Measurements from ENCODE around the gene FKBP9. TPM values are rescaled to one million over a fixed set of nuclear protein-coding genes. Genes with fewer than 3 reads are reported as not detected.
"Not testable (repeated sequence)": the region's sequence is repeated elsewhere in the genome, so short reads cannot be mapped to it uniquely, and the experiment has no call there.

FKBP9 gene
- total RNA-seq, 1 experiment from 2014 or later: 155 TPM

- no TSS peak for BruUV-seq (replicated peaks)
- H3K9me3 ChIP-seq (ENCODE audit: insufficient read depth, low read depth): no peaks in the 10 kb centered on the region
Measured at GRCh38 chr7:32914184-32914583, 43.1 kb upstream of the FKBP9 start.

GRCh38 chr7:32915041-32915536 lies 42.2 kb upstream of the FKBP9 start:
- H3K9me3 ChIP-seq (ENCODE audit: insufficient read depth, low read depth): no peaks in the 10 kb centered on the region
- H3K4me1 ChIP-seq (replicated peaks; ENCODE audit: insufficient read depth): no peaks in the 10 kb centered on the region
- BruUV-seq (replicated peaks): no TSS peak
- H3K79me2 ChIP-seq (ENCODE audit: low read depth): no peaks in the 10 kb centered on the region
- H3K36me3 ChIP-seq (ENCODE audit: low read depth): peaks cover 8% of the 10 kb centered on the region; the same call in 1 of the 2 replicates
- intact Hi-C loops (cut with micrococcal nuclease; ENCODE audit: unreplicated experiment): no loop called here
- peaks cover 3% of the 10 kb centered on the region; the same call in 1 of the 2 replicates for H3K9me2 ChIP-seq (ENCODE audit: insufficient read depth)
- no peak overlapping the region for H3K4me3 ChIP-seq
- TF ChIP-seq CTCF (conservative IDR thresholded peaks at IDR 0.05) (no peak), EZH2 (IDR thresholded peaks at IDR 0.05; ENCODE audit: low read depth) (no peak)
- POLR2A ChIA-PET (ENCODE audit: unreplicated experiment): no interaction called here
- CTCF ChIA-PET: no interaction called here
- H3F3A ChIP-seq (ENCODE audit: insufficient read depth, low read depth): peaks cover 2% of the 10 kb centered on the region; the same call in 1 of the 2 replicates
- H4K20me1 ChIP-seq (ENCODE audit: insufficient read depth): no peaks in the 10 kb centered on the region
- H3K27me3 ChIP-seq (ENCODE audit: insufficient read depth, low read depth): no peaks in the 10 kb centered on the region
- DNase-seq: no peak
- no peak overlapping the region for H2AFZ ChIP-seq
- no peak overlapping the region for H3K4me2 ChIP-seq
- no peak overlapping the region for H3K27ac ChIP-seq

More at GRCh38 chr7:32914184-32914583, 43.1 kb upstream of the FKBP9 start:
- H3K79me2 ChIP-seq (ENCODE audit: low read depth): no peaks in the 10 kb centered on the region
- POLR2A ChIA-PET (ENCODE audit: unreplicated experiment): interaction anchor here (0.6 kb wide), 1 partner anchor 22 kb away, joined by 6 read pairs; no protein-coding TSS in a partner anchor
- H4K20me1 ChIP-seq (ENCODE audit: insufficient read depth): no peaks in the 10 kb centered on the region
- H3K4me1 ChIP-seq (replicated peaks; ENCODE audit: insufficient read depth): no peaks in the 10 kb centered on the region
- no peak overlapping the region for H3K4me2 ChIP-seq
- H3K4me3 ChIP-seq: no peak overlapping the region
- H3K27ac ChIP-seq: no peak overlapping the region
- peaks cover 8% of the 10 kb centered on the region; the same call in 1 of the 2 replicates for H3K36me3 ChIP-seq (ENCODE audit: low read depth)
- peaks cover 6% of the 10 kb centered on the region; the same call in 1 of the 2 replicates for H3F3A ChIP-seq (ENCODE audit: insufficient read depth, low read depth)
- intact Hi-C loops (cut with micrococcal nuclease; ENCODE audit: unreplicated experiment): no loop called here
- TF ChIP-seq CTCF (conservative IDR thresholded peaks at IDR 0.05) (no peak), EZH2 (IDR thresholded peaks at IDR 0.05; ENCODE audit: low read depth) (no peak)
- CTCF ChIA-PET: interaction anchor here (0.6 kb wide), 1 partner anchor 27 kb away, joined by 3 read pairs; no protein-coding TSS in a partner anchor
- H3K9me2 ChIP-seq (ENCODE audit: insufficient read depth): peaks cover 3% of the 10 kb centered on the region; the same call in 1 of the 2 replicates
- no peak overlapping the region for H2AFZ ChIP-seq
- DNase-seq: no peak
- no peaks in the 10 kb centered on the region for H3K27me3 ChIP-seq (ENCODE audit: insufficient read depth, low read depth)

- no peak for DNase-seq
- CTCF ChIA-PET: no interaction called here
- Histone ChIP-seq H3K9me3 (ENCODE audit: insufficient read depth, low read depth) (no peaks in the 10 kb centered on the region), H2AFZ (no peak overlapping the region), H3K36me3 (ENCODE audit: low read depth) (peaks cover 8% of the 10 kb centered on the region; the same call in 1 of the 2 replicates), H3K4me1 (replicated peaks; ENCODE audit: insufficient read depth) (no peaks in the 10 kb centered on the region), H3K27ac (no peak overlapping the region), H3K27me3 (ENCODE audit: insufficient read depth, low read depth) (no peaks in the 10 kb centered on the region), H3K9me2 (ENCODE audit: insufficient read depth) (no peaks in the 10 kb centered on the region), H3K4me3 (no peak overlapping the region), H3K79me2 (ENCODE audit: low read depth) (no peaks in the 10 kb centered on the region), H3F3A (ENCODE audit: insufficient read depth, low read depth) (no peaks in the 10 kb centered on the region), H4K20me1 (ENCODE audit: insufficient read depth) (no peaks in the 10 kb centered on the region), H3K4me2 (no peak overlapping the region)
- POLR2A ChIA-PET (ENCODE audit: unreplicated experiment): no interaction called here
- BruUV-seq (replicated peaks): no TSS peak
- no peak for TF ChIP-seq EZH2 (IDR thresholded peaks at IDR 0.05; ENCODE audit: low read depth)
- TF ChIP-seq CTCF (conservative IDR thresholded peaks at IDR 0.05): no peak
- intact Hi-C loops (cut with micrococcal nuclease; ENCODE audit: unreplicated experiment): no loop called here
Measured at GRCh38 chr7:32916006-32916405, 41.2 kb upstream of the FKBP9 start.

GRCh38 chr7:32916994-32917393 lies 40.2 kb upstream of the FKBP9 start:
- DNase-seq; H3K4me1 ChIP-seq (replicated peaks; ENCODE audit: insufficient read depth); H4K20me1 ChIP-seq (ENCODE audit: insufficient read depth); H3K27ac ChIP-seq; H3F3A ChIP-seq (ENCODE audit: insufficient read depth, low read depth); intact Hi-C loops (cut with micrococcal nuclease; ENCODE audit: unreplicated experiment); H3K79me2 ChIP-seq (ENCODE audit: low read depth); H3K4me3 ChIP-seq; POLR2A ChIA-PET (ENCODE audit: unreplicated experiment); BruUV-seq (replicated peaks); H3K9me3 ChIP-seq (ENCODE audit: insufficient read depth, low read depth); H3K9me2 ChIP-seq (ENCODE audit: insufficient read depth); H3K27me3 ChIP-seq (ENCODE audit: insufficient read depth, low read depth); H3K4me2 ChIP-seq; CTCF ChIA-PET; H2AFZ ChIP-seq: not testable (repeated sequence)
- H3K36me3 ChIP-seq (ENCODE audit: low read depth): peaks cover 12% of the 10 kb centered on the region

All from PC-9 (cell line).